Endodermal cell (in vitro differentiated cells): ENCODE measurements around the gene CTBP1. TPM values are rescaled to one million over a fixed set of nuclear protein-coding genes. Genes with fewer than 3 reads are reported as not detected.

Source experiments
- DNase-seq: peaks from one replicate; pipeline ENCODE4 v3.0.0-alpha.2; 2017
- H3K27ac ChIP-seq: 2 replicates; pipeline ENCODE4 v1.5.1; 2013; ENCODE audit warnings: mild to moderate bottlenecking, low read depth, low read length, moderate library complexity
- H3K27me3 ChIP-seq: 2 replicates; pipeline ENCODE4 v1.6.1; 2013; ENCODE audit warnings: mild to moderate bottlenecking, low read length, moderate library complexity; ENCODE audit not compliant: insufficient read depth, control insufficient read depth, poor library complexity, severe bottlenecking
- H3K36me3 ChIP-seq: 2 replicates; pipeline ENCODE4 v1.7.0; 2013; ENCODE audit warnings: mild to moderate bottlenecking, low read length, moderate library complexity; ENCODE audit not compliant: control insufficient read depth, insufficient read depth
- H3K4me1 ChIP-seq: one replicate; pipeline ENCODE4 v1.7.0; 2013; ENCODE audit warnings: low read length; ENCODE audit not compliant: control insufficient read depth, insufficient read depth
- H3K4me3 ChIP-seq: 2 replicates; pipeline ENCODE4 v1.5.1; 2013; ENCODE audit warnings: mild to moderate bottlenecking, low read length, moderate library complexity
- H3K9ac ChIP-seq: 2 replicates; pipeline ENCODE4 v1.6.1; 2013; ENCODE audit warnings: mild to moderate bottlenecking, low read length, moderate library complexity; ENCODE audit not compliant: poor library complexity, severe bottlenecking; ENCODE audit errors: extremely low read depth
- H3K9me3 ChIP-seq: 2 replicates; pipeline ENCODE4 v1.6.1; 2013; ENCODE audit warnings: mild to moderate bottlenecking, low read length, moderate library complexity; ENCODE audit not compliant: control insufficient read depth
- H3K27ac Mint-ChIP-seq: 2 replicates; pipeline ENCODE4 v1.8.0; 2020; ENCODE audit warnings: mixed read lengths
- H3K27me3 Mint-ChIP-seq: 2 replicates; pipeline ENCODE4 v1.8.0; 2021; ENCODE audit warnings: mild to moderate bottlenecking, mixed read lengths; ENCODE audit not compliant: insufficient read depth
- H3K36me3 Mint-ChIP-seq: 2 replicates; pipeline ENCODE4 v1.8.0; 2020; ENCODE audit warnings: low read depth, mixed read lengths
- H3K4me1 Mint-ChIP-seq: 2 replicates; pipeline ENCODE4 v1.8.0; 2020; ENCODE audit warnings: mixed read lengths
- H3K4me3 Mint-ChIP-seq: 2 replicates; pipeline ENCODE4 v1.8.0; 2020; ENCODE audit warnings: mild to moderate bottlenecking, moderate library complexity, mixed read lengths
- H3K9me3 Mint-ChIP-seq: 2 replicates; pipeline ENCODE4 v1.8.0; 2020; ENCODE audit warnings: mild to moderate bottlenecking, mixed read lengths
- CTCF ChIP-seq: fragments of 200-600 bp; sonication (generic); conservative IDR thresholded peaks from 2 replicates; pipeline ENCODE4 v1.5.0; 2021; ENCODE audit warnings: antibody characterized with exemption, mild to moderate bottlenecking
- WGBS, 2 experiments: methylation state at CpG; one replicate each; pipeline versions ENCODE4 v1.1.5 to v1.1.7; 2013; ENCODE audit warnings: missing lambda C conversion rate in 2 of 2, mixed read lengths in 1 of 2; ENCODE audit not compliant: insufficient coverage in 1 of 2, insufficient read length in 1 of 2; 5-methylcytosine and 5-hydroxymethylcytosine counted together
- total RNA-seq, 2 donors: library from RNA; stranded (reverse); fragmentation: NEBNext Ultra II Directional in 1 of 2; extraction: Animal tissue kit (Norgen Biotek cat#: 25700) in 1 of 2; gene quantifications; 2 replicates in 1 of 2; 3 replicates in 1 of 2; pipeline ENCODE4 v1.2.1, GENCODE V29; 2021

Gene CTBP1
- total RNA-seq, 2 donors from 2014 or later, result 181 to 189 TPM

GRCh38 chr4:1169171-1169671 is 79.7 kb downstream of the CTBP1 start:
- DNase-seq, result peak; percentile 38
- Mint-ChIP-seq H3K27me3 (peaks cover 87% of the 10 kb centered on the region), H3K4me3 (no peak overlapping the region), H3K36me3 (peaks cover 2% of the 10 kb centered on the region), H3K9me3 (peaks cover 2% of the 10 kb centered on the region), H3K27ac (no peak overlapping the region), H3K4me1 (peaks cover 4% of the 10 kb centered on the region)
- H3K9me3 ChIP-seq, result no peaks in the 10 kb centered on the region
- no peak for TF ChIP-seq CTCF
- WGBS, 2 experiments, result 89 to 95% methylated on average over 11 to 17 of the region's 17 CpGs
- no peak overlapping the region for H3K9ac ChIP-seq
- no peak overlapping the region for H3K27ac ChIP-seq
- H3K4me3 ChIP-seq, result no peak overlapping the region
- no peaks in the 10 kb centered on the region for H3K36me3 ChIP-seq
- no peaks in the 10 kb centered on the region for H3K4me1 ChIP-seq
- H3K27me3 ChIP-seq, result peaks cover 69% of the 10 kb centered on the region

- Histone ChIP-seq H3K27me3 (peaks cover 62% of the 10 kb centered on the region), H3K9me3 (no peaks in the 10 kb centered on the region), H3K4me1 (no peaks in the 10 kb centered on the region), H3K36me3 (no peaks in the 10 kb centered on the region), H3K27ac (no peak overlapping the region), H3K9ac (no peak overlapping the region), H3K4me3 (peak overlapping the region; percentile 89)
- WGBS, 2 experiments, result 88% methylated on average over 16 to 21 of the region's 21 CpGs
- no peak for TF ChIP-seq CTCF
- Mint-ChIP-seq H3K36me3 (peaks cover 2% of the 10 kb centered on the region), H3K27ac (no peak overlapping the region), H3K9me3 (peaks cover 3% of the 10 kb centered on the region), H3K4me3 (peak overlapping the region; percentile 55), H3K4me1 (peaks cover 4% of the 10 kb centered on the region), H3K27me3 (peaks cover 83% of the 10 kb centered on the region)
- DNase-seq, result peak; percentile 48
Observed at GRCh38 chr4:1168191-1169101, 80.5 kb downstream of the CTBP1 start.

GRCh38 chr4:1167244-1167949 is 81.5 kb downstream of the CTBP1 start:
- peak; percentile 96 for TF ChIP-seq CTCF
- Histone ChIP-seq H3K27ac (no peak overlapping the region), H3K36me3 (no peaks in the 10 kb centered on the region), H3K4me3 (peak overlapping the region; percentile 89), H3K27me3 (peaks cover 54% of the 10 kb centered on the region), H3K9me3 (no peaks in the 10 kb centered on the region), H3K9ac (peak overlapping the region; percentile 79), H3K4me1 (no peaks in the 10 kb centered on the region)
- peaks cover 2% of the 10 kb centered on the region for H3K36me3 Mint-ChIP-seq
- H3K4me1 Mint-ChIP-seq, result peaks cover 4% of the 10 kb centered on the region
- DNase-seq, result peak; percentile 94
- 6 to 7% methylated on average over 30 to 51 of the region's 51 CpGs for WGBS, 2 experiments
- peaks cover 3% of the 10 kb centered on the region for H3K9me3 Mint-ChIP-seq
- H3K27ac Mint-ChIP-seq, result no peak overlapping the region
- H3K27me3 Mint-ChIP-seq, result peaks cover 76% of the 10 kb centered on the region
- peak overlapping the region; percentile 55 for H3K4me3 Mint-ChIP-seq
